HEK293T (cell line): Measurements from ENCODE around the gene SLC35G3.

Source experiments
- ARNT ChIP-seq: fragments of 450-650 bp; IDR thresholded peaks from 2 replicates; pipeline ENCODE4 v1.6.1; 2017; ENCODE audit warnings: mild to moderate bottlenecking
- BHLHE40 ChIP-seq: fragments of 450-650 bp; IDR thresholded peaks from 2 replicates; pipeline ENCODE4 v1.6.1; 2016; ENCODE audit warnings: mild to moderate bottlenecking, moderate library complexity, borderline replicate concordance
- CTBP1 ChIP-seq: fragments of 450-650 bp; IDR thresholded peaks from 2 replicates; pipeline ENCODE4 v1.6.1; 2016; ENCODE audit warnings: borderline replicate concordance
- FOXA1 ChIP-seq: fragments of 450-650 bp; IDR thresholded peaks from 2 replicates; pipeline ENCODE4 v1.6.1; 2016; ENCODE audit warnings: mild to moderate bottlenecking
- FOXK2 ChIP-seq: fragments of 450-650 bp; IDR thresholded peaks from 2 replicates; pipeline ENCODE4 v1.6.1; 2016; ENCODE audit warnings: mild to moderate bottlenecking
- FOXM1 ChIP-seq: fragments of 450-650 bp; IDR thresholded peaks from 2 replicates; pipeline ENCODE4 v1.6.1; 2017; ENCODE audit warnings: mild to moderate bottlenecking, borderline replicate concordance
- LEF1 ChIP-seq: fragments of 450-650 bp; IDR thresholded peaks from 2 replicates; pipeline ENCODE4 v1.6.1; 2017; ENCODE audit warnings: mild to moderate bottlenecking, borderline replicate concordance
- NFRKB ChIP-seq: fragments of 450-650 bp; IDR thresholded peaks from 2 replicates; pipeline ENCODE4 v1.6.1; 2016; ENCODE audit warnings: mild to moderate bottlenecking, moderate library complexity
- SP1 ChIP-seq: fragments of 450-650 bp; IDR thresholded peaks from 2 replicates; pipeline ENCODE4 v1.6.1; 2017
- TARDBP ChIP-seq: fragments of 450-650 bp; IDR thresholded peaks from 2 replicates; pipeline ENCODE4 v1.6.1; 2016

GRCh38 chr17:35146214-35146833 is 47.9 kb downstream of the SLC35G3 start:
- TF ChIP-seq FOXM1 = no peak
- TF ChIP-seq FOXK2 = no peak
- TF ChIP-seq CTBP1 = no peak
- TF ChIP-seq BHLHE40 = no peak
- no peak for TF ChIP-seq SP1
- TF ChIP-seq LEF1 = no peak
- TF ChIP-seq FOXA1 = no peak
- no peak for TF ChIP-seq TARDBP
- no peak for TF ChIP-seq ARNT
- no peak for TF ChIP-seq NFRKB
